Measurements from ENCODE around the gene HOXA3.

The HOXA3 gene

GRCh38 chr7:27111751-27112277, 40.6 kb downstream of the HOXA3 start:
- DNase-seq: no peak

- no peak for DNase-seq
These were observed 41.2 kb downstream of the HOXA3 start for GRCh38 chr7:27111042-27111750.

- peak in 1 of 2 experiments; percentile 62 for DNase-seq
These were observed 42.0 kb downstream of the HOXA3 start for GRCh38 chr7:27110186-27111031.

GRCh38 chr7:27109466-27110185, 42.8 kb downstream of the HOXA3 start:
- DNase-seq: no peak

GRCh38 chr7:27108390-27109127, 43.8 kb downstream of the HOXA3 start:
- DNase-seq: peak in 1 of 2 experiments; percentile 78

GRCh38 chr7:27107391-27108381, 44.7 kb downstream of the HOXA3 start:
- no peak for DNase-seq

- no peak for DNase-seq
These were observed 45.5 kb downstream of the HOXA3 start for GRCh38 chr7:27106901-27107240.

- DNase-seq: no peak
These were observed 46.0 kb downstream of the HOXA3 start for GRCh38 chr7:27106181-27106900.

- DNase-seq: no peak
These were observed 46.9 kb downstream of the HOXA3 start for GRCh38 chr7:27105301-27106031.

GRCh38 chr7:27104341-27105058, 47.9 kb downstream of the HOXA3 start:
- no peak for DNase-seq

GRCh38 chr7:27103489-27104226, 48.7 kb downstream of the HOXA3 start:
- peak in 1 of 2 experiments; percentile 51 for DNase-seq

- DNase-seq: peak in 1 of 2 experiments; percentile 80
These were observed 49.6 kb downstream of the HOXA3 start, which contains the start of gene HOXA2 for GRCh38 chr7:27102581-27103442. Gene HOXA2, minus strand, starts transcription at chr7:27102683. Its CDS starts 183 bp downstream, at chr7:27102500.

GRCh38 chr7:27101957-27102580, 50.3 kb downstream of the HOXA3 start:
- peak in 1 of 2 experiments; percentile 62 for DNase-seq

GRCh38 chr7:27101171-27101956, 51.0 kb downstream of the HOXA3 start:
- DNase-seq: peak in 1 of 2 experiments; percentile 73

GRCh38 chr7:27100694-27101170, 51.7 kb downstream of the HOXA3 start:
- peak in 1 of 2 experiments; percentile 69 for DNase-seq
